GM23248 (cell line): Measurements from ENCODE around the gene TMEM161A. TPM values are rescaled to one million over a fixed set of nuclear protein-coding genes. Genes with fewer than 3 reads are reported as not detected.
"Not testable (repeated sequence)": the region's sequence is repeated elsewhere in the genome, so short reads cannot be mapped to it uniquely, and the experiment has no call there.

ENCODE experiments used
- DNase-seq: peaks from one replicate; pipeline ENCODE4 v3.0.0-alpha.2; 2015
- H2AFZ ChIP-seq: fragments of 200-600 bp; sonication (generic); 2 replicates; pipeline ENCODE4 v1.6.1; 2016; ENCODE audit warnings: antibody characterized with exemption
- H3F3A ChIP-seq: fragments of 200-600 bp; sonication (generic); 2 replicates; pipeline ENCODE4 v1.6.1; 2016; ENCODE audit warnings: mild to moderate bottlenecking, antibody characterized with exemption, mixed run types; ENCODE audit not compliant: insufficient read depth
- H3K27ac ChIP-seq: fragments of 200-600 bp; sonication (generic); 2 replicates; pipeline ENCODE4 v1.5.1; 2016; ENCODE audit warnings: mild to moderate bottlenecking
- H3K27me3 ChIP-seq: fragments of 200-600 bp; sonication (generic); replicated peaks from 2 replicates; pipeline ENCODE4 v1.6.1; 2016; ENCODE audit warnings: mild to moderate bottlenecking; ENCODE audit not compliant: insufficient read depth
- H3K36me3 ChIP-seq: fragments of 200-600 bp; sonication (generic); 2 replicates; pipeline ENCODE4 v1.6.1; 2016; ENCODE audit warnings: low read depth, mild to moderate bottlenecking
- H3K4me1 ChIP-seq: fragments of 200-600 bp; sonication (generic); 2 replicates; pipeline ENCODE4 v1.6.1; 2016; ENCODE audit warnings: mild to moderate bottlenecking; ENCODE audit not compliant: insufficient read depth
- H3K4me2 ChIP-seq: fragments of 200-600 bp; sonication (generic); one replicate; pipeline ENCODE4 v1.6.1; 2016; ENCODE audit warnings: mild to moderate bottlenecking; ENCODE audit not compliant: unreplicated experiment
- H3K4me3 ChIP-seq: fragments of 200-600 bp; sonication (generic); 2 replicates; pipeline ENCODE4 v1.5.1; 2016; ENCODE audit warnings: mild to moderate bottlenecking
- H3K79me2 ChIP-seq: fragments of 200-600 bp; sonication (generic); 2 replicates; pipeline ENCODE4 v1.6.1; 2016; ENCODE audit warnings: mild to moderate bottlenecking; ENCODE audit not compliant: insufficient read depth
- H3K9ac ChIP-seq: fragments of 200-600 bp; sonication (generic); 2 replicates; pipeline ENCODE4 v1.6.1; 2016; ENCODE audit warnings: mild to moderate bottlenecking
- H3K9me2 ChIP-seq: fragments of 200-600 bp; sonication (generic); 2 replicates; pipeline ENCODE4 v1.6.1; 2016; ENCODE audit warnings: mixed run types, mild to moderate bottlenecking, moderate library complexity; ENCODE audit not compliant: insufficient read depth
- H3K9me3 ChIP-seq: fragments of 200-600 bp; sonication (generic); one replicate; pipeline ENCODE4 v1.6.1; 2017; ENCODE audit warnings: low read depth
- H4K20me1 ChIP-seq: fragments of 200-600 bp; sonication (generic); 2 replicates; pipeline ENCODE4 v1.6.0; 2016; ENCODE audit not compliant: insufficient read depth
- EZH2 ChIP-seq: fragments of 200-600 bp; sonication (generic); IDR thresholded peaks from 2 replicates; pipeline ENCODE4 v1.6.1; 2018; ENCODE audit warnings: antibody characterized with exemption, mild to moderate bottlenecking; ENCODE audit not compliant: insufficient read depth, poor library complexity, severe bottlenecking
- EZH2phosphoT487 ChIP-seq: fragments of 200-600 bp; sonication (generic); IDR thresholded peaks from 2 replicates; pipeline ENCODE4 v1.6.1; 2018; ENCODE audit warnings: antibody characterized with exemption, moderate library complexity, mild to moderate bottlenecking, low read depth; ENCODE audit not compliant: insufficient read depth
- WGBS, 2 experiments: methylation state at CpG; one replicate each; pipeline ENCODE4 v1.1.6; 2015 to 2017; ENCODE audit warnings: low lambda C conversion rate in 2 of 2, low coverage in 1 of 2; ENCODE audit errors: missing lambda C conversion rate in 2 of 2; 5-methylcytosine and 5-hydroxymethylcytosine counted together
- in situ Hi-C: fragments of 300-500 bp; cut with MboI; formaldehyde crosslinking; loops from 2 replicates; pipeline ENCODE4 v1.15.0; 2020
- polyA plus RNA-seq: library from polyadenylated mRNA; unstranded; fragments of >200 nt; fragmentation: Nextera tagmentation; extraction: Ambion mirVana; gene quantifications from 2 replicates; pipeline ENCODE4 v1.2.1, GENCODE V29; 2016
- total RNA-seq: library from RNA; depleted of rRNA; stranded (reverse); fragments of >200 nt; shearing (Covaris generic); gene quantifications from 2 replicates; pipeline ENCODE4 v1.2.3, GENCODE V29; 2014

TMEM161A gene
- total and polyA plus RNA-seq, 2 experiments from 2014 or later, result 29.1 to 33.7 TPM

DNA sequence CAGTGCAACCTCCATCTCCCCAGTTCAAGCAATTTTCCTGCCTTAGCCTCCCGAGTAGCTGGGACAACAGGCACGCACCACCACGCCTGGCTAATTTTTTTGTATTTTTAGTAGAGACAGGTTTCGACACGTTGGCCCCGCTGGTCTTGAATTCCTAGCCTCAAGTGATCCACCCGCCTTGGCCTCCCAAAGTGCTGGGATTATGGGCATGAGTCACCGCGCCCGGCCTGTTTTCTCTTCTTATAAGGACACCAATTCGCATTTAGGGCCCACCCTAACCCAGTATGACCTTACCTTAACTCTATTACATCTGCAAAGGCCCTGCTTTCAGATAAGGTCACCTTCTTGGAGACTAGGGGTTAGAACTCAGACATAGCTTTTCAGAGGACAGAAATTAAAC lies 35.1 kb downstream of the TMEM161A start:
- WGBS, 2 experiments, result 98% methylated on average over 11 of the region's 11 CpGs

DNA sequence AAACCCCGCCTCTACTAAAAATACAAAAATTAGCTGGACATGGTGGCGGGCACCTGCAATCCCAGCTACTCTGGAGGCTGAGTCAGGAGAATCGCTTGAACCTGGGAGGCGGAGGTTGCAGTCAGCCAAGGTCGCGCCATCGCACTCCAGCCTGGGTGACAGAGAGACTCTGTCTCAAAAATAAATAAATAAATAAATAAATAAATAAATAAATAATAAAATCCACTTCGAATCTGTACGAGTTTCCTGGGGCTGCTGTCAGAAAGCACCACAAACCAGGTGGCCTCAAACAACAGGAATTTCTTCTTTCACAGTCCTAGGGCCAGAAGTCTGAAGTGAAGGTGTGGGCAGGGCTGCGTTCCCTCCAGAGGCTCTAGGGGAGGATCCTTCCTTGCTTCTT lies 35.7 kb downstream of the TMEM161A start:
- H3K4me2 ChIP-seq, H3K4me3 ChIP-seq, H3K9me2 ChIP-seq, H3K79me2 ChIP-seq, in situ Hi-C loops, DNase-seq, H2AFZ ChIP-seq, H3K9ac ChIP-seq, H3K4me1 ChIP-seq, H3F3A ChIP-seq, H3K36me3 ChIP-seq, H4K20me1 ChIP-seq, H3K27ac ChIP-seq, H3K9me3 ChIP-seq, H3K27me3 ChIP-seq: not testable (repeated sequence)
- WGBS, 2 experiments, result 96 to 98% methylated on average over 10 of the region's 10 CpGs

More for the DNA sequence above, 35.1 kb downstream of the TMEM161A start:
- Histone ChIP-seq H3K27me3 (no peaks in the 10 kb centered on the region), H3K4me2 (no peak overlapping the region), H3K9me3 (no peaks in the 10 kb centered on the region), H3K79me2 (no peaks in the 10 kb centered on the region), H4K20me1 (no peaks in the 10 kb centered on the region), H3K9me2 (no peaks in the 10 kb centered on the region), H3K27ac (no peak overlapping the region), H3K4me3 (no peak overlapping the region), H3K9ac (no peak overlapping the region), H3K36me3 (no peaks in the 10 kb centered on the region), H3F3A (no peaks in the 10 kb centered on the region), H2AFZ (no peak overlapping the region), H3K4me1 (no peaks in the 10 kb centered on the region)
- in situ Hi-C loops, result no loop called here
- no peak for DNase-seq
- TF ChIP-seq EZH2, result no peak
- TF ChIP-seq EZH2phosphoT487, result no peak

DNA sequence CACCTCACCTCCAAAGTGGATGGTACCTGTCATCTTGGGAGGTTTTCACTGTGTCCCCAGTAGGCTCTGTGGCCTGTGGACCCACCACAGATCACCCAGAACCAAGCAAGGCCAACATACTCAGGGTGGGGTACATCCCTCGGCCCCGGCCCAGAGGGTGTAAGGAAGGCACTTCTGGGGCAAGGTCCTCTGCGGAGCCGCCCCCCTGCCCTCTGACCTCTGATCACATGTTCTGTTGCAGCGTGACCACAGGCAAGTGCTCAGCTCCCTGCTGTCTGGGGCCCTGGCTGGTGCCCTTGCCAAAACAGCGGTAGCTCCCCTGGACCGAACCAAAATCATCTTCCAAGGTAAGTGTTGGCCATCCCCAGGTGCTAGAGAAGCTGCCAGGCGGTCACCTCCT lies 36.7 kb downstream of the TMEM161A start:
- no peaks in the 10 kb centered on the region for H3K9me3 ChIP-seq
- TF ChIP-seq EZH2phosphoT487, result no peak
- TF ChIP-seq EZH2, result no peak
- in situ Hi-C loops, result no loop called here
- no peak overlapping the region for H3K9ac ChIP-seq
- no peak overlapping the region for H3K27ac ChIP-seq
- no peaks in the 10 kb centered on the region for H3K9me2 ChIP-seq
- H3K4me1 ChIP-seq, result no peaks in the 10 kb centered on the region
- H4K20me1 ChIP-seq, result no peaks in the 10 kb centered on the region
- no peak overlapping the region for H3K4me3 ChIP-seq
- WGBS, 2 experiments, result 80 to 88% methylated on average over 8 of the region's 8 CpGs
- H3K4me2 ChIP-seq, result no peak overlapping the region
- H3K27me3 ChIP-seq, result no peaks in the 10 kb centered on the region
- DNase-seq, result no peak
- no peaks in the 10 kb centered on the region for H3K79me2 ChIP-seq
- no peak overlapping the region for H2AFZ ChIP-seq
- H3K36me3 ChIP-seq, result no peaks in the 10 kb centered on the region
- no peaks in the 10 kb centered on the region for H3F3A ChIP-seq

DNA sequence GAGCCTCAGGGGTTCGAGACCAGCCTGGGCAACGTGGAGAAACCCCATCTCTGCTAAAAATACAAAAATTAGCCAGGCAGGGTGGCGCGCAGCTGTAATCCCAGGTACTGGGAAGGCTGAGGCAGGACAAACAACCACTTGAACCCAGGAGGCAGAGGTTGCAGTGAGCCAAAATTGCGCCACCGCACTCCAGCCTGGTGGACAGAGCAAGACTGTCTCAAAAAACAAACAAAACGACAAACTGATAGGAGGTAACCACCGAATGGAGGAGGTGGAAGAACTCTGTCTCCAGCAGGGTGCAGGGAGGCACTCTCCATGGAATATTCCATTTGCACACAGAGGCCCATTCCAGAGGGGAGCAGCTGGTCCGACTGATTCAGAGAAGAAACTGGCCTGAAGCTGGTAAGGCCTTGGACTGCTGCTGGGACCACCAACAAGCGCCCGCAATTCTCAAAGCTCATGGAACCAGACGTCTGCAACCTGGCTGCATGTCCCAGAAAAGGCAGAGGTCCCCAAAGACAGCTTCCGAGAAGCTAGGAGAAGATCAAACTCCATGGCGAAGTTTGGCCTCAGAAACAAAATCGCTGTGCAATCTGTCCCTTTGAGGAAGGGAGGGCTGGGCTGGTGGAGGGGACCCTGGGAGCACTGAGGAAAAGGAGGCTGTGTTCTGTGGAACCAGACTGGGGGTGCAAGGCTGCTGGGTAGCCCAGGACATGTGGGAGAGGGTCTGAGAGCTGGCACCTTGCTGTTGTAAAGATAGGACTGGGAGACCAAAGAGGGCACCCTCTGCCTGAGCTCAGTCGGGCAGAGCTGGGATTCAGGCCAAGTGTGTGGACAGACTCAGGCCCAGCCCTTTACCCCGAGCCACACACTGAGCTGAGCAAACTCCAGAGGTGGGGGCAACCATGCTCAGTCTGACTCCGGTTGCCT lies 39.3 kb downstream of the TMEM161A start:
- TF ChIP-seq EZH2phosphoT487 (no peak), EZH2 (no peak)
- Histone ChIP-seq H3K9me2 (no peaks in the 10 kb centered on the region), H3K4me1 (no peaks in the 10 kb centered on the region), H3K79me2 (no peaks in the 10 kb centered on the region), H3K4me3 (no peak overlapping the region), H4K20me1 (no peaks in the 10 kb centered on the region), H3K9me3 (no peaks in the 10 kb centered on the region), H3K27me3 (no peaks in the 10 kb centered on the region), H3K36me3 (no peaks in the 10 kb centered on the region), H3K27ac (no peak overlapping the region), H3K4me2 (no peak overlapping the region), H3K9ac (no peak overlapping the region), H2AFZ (no peak overlapping the region), H3F3A (no peaks in the 10 kb centered on the region)
- no peak for DNase-seq
- in situ Hi-C loops, result no loop called here
- WGBS, 2 experiments, result 81 to 83% methylated on average over 18 of the region's 18 CpGs
